ENCODE measurements around the gene CNN1.
"Not testable (repeated sequence)": the region's sequence is repeated elsewhere in the genome, so short reads cannot be mapped to it uniquely, and the experiment has no call there.

The CNN1 gene

DNA sequence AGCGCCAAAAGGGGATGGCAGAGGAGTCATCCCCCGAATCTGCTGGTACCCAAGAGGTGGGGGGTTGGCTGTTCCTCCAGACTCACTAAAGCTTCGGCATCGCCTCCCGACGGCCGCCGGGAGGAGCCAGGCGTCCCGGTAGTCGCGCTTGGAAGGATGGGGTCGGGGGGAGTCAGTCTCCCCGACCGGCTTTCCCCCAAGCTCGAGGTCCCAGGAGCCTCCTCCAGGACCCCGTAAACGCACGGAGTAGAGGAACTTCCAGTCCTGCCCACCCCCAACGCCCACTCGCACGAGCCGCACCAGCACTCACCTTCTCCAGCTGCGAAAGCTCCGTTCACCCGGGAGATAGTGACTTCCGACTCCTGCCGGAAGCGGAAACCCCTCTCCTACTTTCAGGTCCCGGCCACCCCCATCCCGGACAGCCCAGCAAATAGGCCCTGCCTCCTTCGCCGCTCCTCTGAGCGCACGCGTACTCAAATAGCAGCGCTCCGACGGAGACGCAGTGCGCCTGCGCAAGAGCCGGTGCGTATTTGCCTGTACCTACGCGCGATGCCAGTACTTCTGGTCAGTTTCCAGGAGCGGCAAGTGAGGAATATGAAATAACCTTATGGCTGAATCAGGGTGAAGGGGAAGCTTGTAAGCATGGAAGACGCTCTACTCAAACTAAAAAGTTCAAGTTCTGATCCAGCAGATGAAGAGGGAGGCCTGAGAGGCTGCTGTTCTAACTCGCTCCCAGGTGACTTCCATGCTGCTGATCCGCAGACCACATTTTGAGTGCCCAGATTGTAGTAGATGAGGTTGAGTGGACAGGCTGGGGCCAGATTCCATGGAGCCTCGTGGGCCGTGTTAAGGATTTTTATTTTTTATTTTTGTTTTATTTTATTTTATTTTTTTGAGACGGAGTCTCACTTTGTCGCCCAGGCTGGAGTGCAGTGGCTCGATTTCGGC, 20.5 kb downstream of the CNN1 start, which contains the start of gene ELOF1:
ELOF1 (minus strand) TSS at position 350 of the 948 bp plus-strand sequence. CDS start 4,883 bp downstream, outside the sequence.
- peak within 1 kb of the TSS; percentile 98 for H3K4me3 ChIP-seq (ENCODE audit: low read depth, low read length, poor library complexity, severe bottlenecking)
- peak within 1 kb of the TSS; percentile 70 for H3K27ac ChIP-seq (ENCODE audit: low read depth, low read length, poor library complexity, severe bottlenecking)
- no peaks in the 10 kb centered on the region for H4K20me1 ChIP-seq (ENCODE audit: insufficient read depth, low read length)
- no peak within 1 kb of the TSS for H2AFZ ChIP-seq (ENCODE audit: low read length)
- TF ChIP-seq, protein P1, sequence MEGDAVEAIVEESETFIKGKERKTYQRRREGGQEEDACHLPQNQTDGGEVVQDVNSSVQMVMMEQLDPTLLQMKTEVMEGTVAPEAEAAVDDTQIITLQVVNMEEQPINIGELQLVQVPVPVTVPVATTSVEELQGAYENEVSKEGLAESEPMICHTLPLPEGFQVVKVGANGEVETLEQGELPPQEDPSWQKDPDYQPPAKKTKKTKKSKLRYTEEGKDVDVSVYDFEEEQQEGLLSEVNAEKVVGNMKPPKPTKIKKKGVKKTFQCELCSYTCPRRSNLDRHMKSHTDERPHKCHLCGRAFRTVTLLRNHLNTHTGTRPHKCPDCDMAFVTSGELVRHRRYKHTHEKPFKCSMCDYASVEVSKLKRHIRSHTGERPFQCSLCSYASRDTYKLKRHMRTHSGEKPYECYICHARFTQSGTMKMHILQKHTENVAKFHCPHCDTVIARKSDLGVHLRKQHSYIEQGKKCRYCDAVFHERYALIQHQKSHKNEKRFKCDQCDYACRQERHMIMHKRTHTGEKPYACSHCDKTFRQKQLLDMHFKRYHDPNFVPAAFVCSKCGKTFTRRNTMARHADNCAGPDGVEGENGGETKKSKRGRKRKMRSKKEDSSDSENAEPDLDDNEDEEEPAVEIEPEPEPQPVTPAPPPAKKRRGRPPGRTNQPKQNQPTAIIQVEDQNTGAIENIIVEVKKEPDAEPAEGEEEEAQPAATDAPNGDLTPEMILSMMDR (IDR thresholded peaks at IDR 0.05; ENCODE audit: low read length) = peak; percentile 12; the same call in 1 of the 2 replicates
- TF ChIP-seq EZH2 (IDR thresholded peaks at IDR 0.05; ENCODE audit: borderline replicate concordance, low read length) = no peak
- no peaks in the 10 kb centered on the region for H3K9me3 ChIP-seq (ENCODE audit: low read length)
- H3K9me2 ChIP-seq (ENCODE audit: low read depth, low read length) = no peaks in the 10 kb centered on the region
- H3K79me2 ChIP-seq (ENCODE audit: insufficient read depth, low read length) = peaks cover 16% of the 10 kb centered on the region
- no peaks in the 10 kb centered on the region for H3F3A ChIP-seq (ENCODE audit: insufficient read depth, low read length)
- no peaks in the 10 kb centered on the region for H3K27me3 ChIP-seq (ENCODE audit: insufficient read depth, low read length)
- H3K36me3 ChIP-seq (ENCODE audit: insufficient read depth, low read length) = peaks cover 10% of the 10 kb centered on the region
- H3K9ac ChIP-seq (ENCODE audit: low read length) = peak within 1 kb of the TSS; percentile 94
- H3K4me2 ChIP-seq (ENCODE audit: low read length) = peak within 1 kb of the TSS; percentile 86
- peaks cover 32% of the 10 kb centered on the region for H3K4me1 ChIP-seq (ENCODE audit: insufficient read depth, low read length, severe bottlenecking)

DNA sequence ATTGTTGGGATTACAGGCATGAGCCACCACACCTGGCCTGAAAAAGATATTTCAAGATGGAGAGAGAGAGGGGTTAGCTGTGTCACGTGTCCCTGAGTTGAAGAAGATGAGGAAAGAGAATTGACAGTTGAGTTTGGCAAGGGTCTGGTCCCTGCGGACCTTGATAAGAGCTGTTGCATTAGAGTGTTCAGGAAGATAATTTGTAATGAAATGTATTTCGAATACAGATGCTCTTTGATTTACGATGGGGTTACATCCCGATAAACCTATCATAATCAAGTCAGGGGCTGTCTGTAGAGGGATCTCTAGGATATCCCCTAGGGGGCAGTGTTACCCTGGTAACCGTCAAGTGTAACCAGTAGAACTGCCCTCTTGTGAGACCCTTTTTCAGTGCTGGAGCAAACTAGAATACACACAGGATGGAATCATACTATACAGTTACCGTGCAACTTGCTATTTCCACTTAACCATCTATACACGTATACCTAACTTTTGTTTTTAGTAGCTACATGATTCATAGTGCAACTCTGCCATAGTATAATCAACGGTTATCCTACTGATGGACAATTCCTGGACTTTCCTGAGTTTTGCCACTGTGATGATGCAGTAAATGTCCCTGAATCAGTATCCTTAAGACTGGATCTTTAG, 21.9 kb downstream of the CNN1 start:
- Histone ChIP-seq H3K9me2 (ENCODE audit: low read depth, low read length) (no peaks in the 10 kb centered on the region), H3F3A (ENCODE audit: insufficient read depth, low read length) (no peaks in the 10 kb centered on the region), H3K36me3 (ENCODE audit: insufficient read depth, low read length) (peaks cover under 1% of the 10 kb centered on the region; the same call in 1 of the 2 replicates), H3K27me3 (ENCODE audit: insufficient read depth, low read length) (no peaks in the 10 kb centered on the region), H4K20me1 (ENCODE audit: insufficient read depth, low read length) (no peaks in the 10 kb centered on the region), H3K79me2 (ENCODE audit: insufficient read depth, low read length) (peaks cover 16% of the 10 kb centered on the region), H2AFZ (ENCODE audit: low read length) (no peak overlapping the region), H3K9me3 (ENCODE audit: low read length) (no peaks in the 10 kb centered on the region), H3K4me1 (ENCODE audit: insufficient read depth, low read length, severe bottlenecking) (peaks cover 44% of the 10 kb centered on the region), H3K4me3 (ENCODE audit: low read depth, low read length, poor library complexity, severe bottlenecking) (peak overlapping the region; percentile 98), H3K27ac (ENCODE audit: low read depth, low read length, poor library complexity, severe bottlenecking) (peak overlapping the region; percentile 70), H3K4me2 (ENCODE audit: low read length) (peak overlapping the region; percentile 81), H3K9ac (ENCODE audit: low read length) (peak overlapping the region; percentile 94)
- TF ChIP-seq, protein P1 (IDR thresholded peaks at IDR 0.05; ENCODE audit: low read length) = peak; percentile 90
- TF ChIP-seq EZH2 (IDR thresholded peaks at IDR 0.05; ENCODE audit: borderline replicate concordance, low read length) = no peak

GRCh38 chr19:11563532-11563931, 24.9 kb downstream of the CNN1 start:
- no peak for TF ChIP-seq EZH2 (IDR thresholded peaks at IDR 0.05; ENCODE audit: borderline replicate concordance, low read length)
- TF ChIP-seq, protein P1 (IDR thresholded peaks at IDR 0.05; ENCODE audit: low read length) = no peak
- H3K79me2 ChIP-seq (ENCODE audit: insufficient read depth, low read length) = peaks cover 3% of the 10 kb centered on the region
- no peaks in the 10 kb centered on the region for H3K27me3 ChIP-seq (ENCODE audit: insufficient read depth, low read length)
- H4K20me1 ChIP-seq (ENCODE audit: insufficient read depth, low read length) = no peaks in the 10 kb centered on the region
- no peak overlapping the region for H3K9ac ChIP-seq (ENCODE audit: low read length)
- peaks cover 4% of the 10 kb centered on the region; the same call in 1 of the 2 replicates for H3K36me3 ChIP-seq (ENCODE audit: insufficient read depth, low read length)
- H2AFZ ChIP-seq (ENCODE audit: low read length) = no peak overlapping the region
- peak overlapping the region; percentile 50 for H3K27ac ChIP-seq (ENCODE audit: low read depth, low read length, poor library complexity, severe bottlenecking)
- no peaks in the 10 kb centered on the region for H3F3A ChIP-seq (ENCODE audit: insufficient read depth, low read length)
- H3K4me3 ChIP-seq (ENCODE audit: low read depth, low read length, poor library complexity, severe bottlenecking) = no peak overlapping the region
- no peaks in the 10 kb centered on the region for H3K9me2 ChIP-seq (ENCODE audit: low read depth, low read length)
- H3K4me1 ChIP-seq (ENCODE audit: insufficient read depth, low read length, severe bottlenecking) = peaks cover 34% of the 10 kb centered on the region
- no peaks in the 10 kb centered on the region for H3K9me3 ChIP-seq (ENCODE audit: low read length)
- H3K4me2 ChIP-seq (ENCODE audit: low read length) = no peak overlapping the region

DNA sequence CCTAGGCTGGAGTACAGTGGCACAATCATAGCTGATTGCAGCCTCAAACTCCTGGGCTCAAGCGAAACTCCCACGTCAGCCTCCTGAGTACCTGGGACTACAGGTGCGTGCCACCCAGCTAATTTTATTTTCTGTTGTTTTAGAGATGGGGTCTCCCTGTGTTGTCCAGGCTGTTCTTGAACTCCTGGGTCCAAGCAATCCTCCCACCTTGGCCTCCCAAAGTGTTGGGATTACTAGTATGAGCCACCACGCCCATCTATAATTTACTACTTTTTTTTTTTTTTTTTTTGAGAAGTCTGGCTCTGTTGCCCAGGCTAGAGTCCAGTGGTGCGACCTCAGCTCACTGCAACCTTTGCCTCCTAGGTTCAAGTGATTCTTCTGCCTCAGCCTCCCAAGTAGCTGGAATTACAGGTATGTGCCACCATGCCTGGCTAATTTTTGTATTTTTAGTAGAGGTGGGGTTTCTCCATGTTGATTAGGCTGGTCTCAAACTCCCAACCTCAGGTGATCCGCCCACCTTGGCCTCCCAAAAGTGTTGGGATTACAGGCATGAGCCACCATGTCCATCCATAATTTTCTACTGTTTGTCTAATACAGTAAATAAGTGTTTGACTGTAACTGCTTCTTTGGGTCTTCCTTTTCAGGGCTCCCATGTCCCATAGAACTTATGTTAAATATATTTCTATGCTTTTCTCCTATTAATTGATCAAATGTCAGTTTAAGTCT, 25.6 kb downstream of the CNN1 start:
- H3K27me3 ChIP-seq (ENCODE audit: insufficient read depth, low read length); H3K4me3 ChIP-seq (ENCODE audit: low read depth, low read length, poor library complexity, severe bottlenecking); H4K20me1 ChIP-seq (ENCODE audit: insufficient read depth, low read length); H3K9me3 ChIP-seq (ENCODE audit: low read length); H3F3A ChIP-seq (ENCODE audit: insufficient read depth, low read length); H2AFZ ChIP-seq (ENCODE audit: low read length); H3K36me3 ChIP-seq (ENCODE audit: insufficient read depth, low read length); H3K79me2 ChIP-seq (ENCODE audit: insufficient read depth, low read length); H3K9me2 ChIP-seq (ENCODE audit: low read depth, low read length): not testable (repeated sequence)
- Histone ChIP-seq H3K4me2 (ENCODE audit: low read length) (peak overlapping the region; percentile 14; the same call in 1 of the 2 replicates), H3K27ac (ENCODE audit: low read depth, low read length, poor library complexity, severe bottlenecking) (peak overlapping the region; percentile 71), H3K9ac (ENCODE audit: low read length) (peak overlapping the region; percentile 26; the same call in 1 of the 2 replicates), H3K4me1 (ENCODE audit: insufficient read depth, low read length, severe bottlenecking) (peaks cover 33% of the 10 kb centered on the region)

Measured in OCI-LY1 (cell line).